Lung (tissue), 12 donors: ENCODE measurements around the gene ROBO1. TPM values are rescaled to one million over a fixed set of nuclear protein-coding genes. Genes with fewer than 3 reads are reported as not detected.

Source experiments
- ATAC-seq: fragments of 200-7000 bp; cut with Tn5 transposase; one replicate; pipeline ENCODE4 v1.9.1; 2020; ENCODE audit warnings: moderate number of reproducible peaks; ENCODE audit not compliant: insufficient read depth, low FRiP score
- DNase-seq, 3 donors: peaks; one replicate each; pipeline ENCODE4 v3.0.0-alpha.2; 2013 to 2017
- H3K27ac ChIP-seq, 2 donors: one replicate each; pipeline ENCODE4 v1.5.1; 2013; ENCODE audit warnings: mild to moderate bottlenecking in 2 of 2, moderate library complexity in 2 of 2, control low read depth in 1 of 2, inconsistent platforms in 1 of 2, low read depth in 1 of 2, low read length in 1 of 2
- H3K27me3 ChIP-seq, 3 donors: one replicate each; pipeline ENCODE4 v1.5.1; 2013; ENCODE audit warnings: low read length in 2 of 3; ENCODE audit not compliant: control insufficient read depth in 3 of 3, insufficient read depth in 3 of 3
- H3K36me3 ChIP-seq, 4 donors: one replicate each; pipeline ENCODE4 v1.5.1; 2013; ENCODE audit warnings: low read length in 4 of 4, mild to moderate bottlenecking in 1 of 4, moderate library complexity in 1 of 4; ENCODE audit not compliant: control insufficient read depth in 4 of 4, insufficient read depth in 4 of 4
- H3K4me1 ChIP-seq, 5 donors: one replicate each; pipeline ENCODE4 v1.5.1; 2013; ENCODE audit warnings: low read length in 5 of 5, mild to moderate bottlenecking in 2 of 5, moderate library complexity in 1 of 5; ENCODE audit not compliant: control insufficient read depth in 5 of 5, insufficient read depth in 5 of 5
- H3K4me3 ChIP-seq: one replicate; pipeline ENCODE4 v1.5.1; 2013; ENCODE audit warnings: mild to moderate bottlenecking, control low read depth, moderate library complexity
- H3K9ac ChIP-seq, 2 donors: one replicate each; pipeline ENCODE4 v1.5.1; 2013; ENCODE audit warnings: low read length in 2 of 2, control low read depth in 1 of 2; ENCODE audit not compliant: insufficient read depth in 1 of 2
- H3K9me3 ChIP-seq, 4 donors: one replicate each; pipeline ENCODE4 v1.5.1; 2013; ENCODE audit warnings: low read length in 3 of 4, mild to moderate bottlenecking in 1 of 4, moderate library complexity in 1 of 4; ENCODE audit not compliant: control insufficient read depth in 4 of 4, insufficient read depth in 3 of 4
- WGBS, 2 donors: extraction: QIAGEN DNeasy Blood & Tissue Kit; methylation state at CpG; one replicate each; pipeline ENCODE4 v1.1.7; 2013; 5-methylcytosine and 5-hydroxymethylcytosine counted together
- polyA plus RNA-seq, 2 donors: library from polyadenylated mRNA; stranded (reverse); fragments of 200-250 nt; gene quantifications; one replicate each; pipeline ENCODE4 v1.2.1, GENCODE V29; 2013
- total RNA-seq, 2 donors: library from RNA; depleted of rRNA in 1 of 2; stranded (reverse); fragments of >200 nt in 1 of 2; gene quantifications; one replicate each; pipeline ENCODE4 v1.2.1, GENCODE V29; 2014 to 2021
- TF ChIP-seq, protein P1 (sequence below): IDR thresholded peaks from 2 replicates; pipeline ENCODE4 v1.5.1; 2012; ENCODE audit warnings: mild to moderate bottlenecking; ENCODE audit errors: control extremely low read depth, extremely low read depth
- donor health status: control.
- donor health status: control.
- donor health status: Bipolar disorder and iron deficiency.
- donor health status: healthy.
- donor health status: DM: yes; HTN: yes; CAD: no.

Gene ROBO1
- total and polyA plus RNA-seq, 4 donors: 2.6 to 72.6 (median 15.7) TPM

GRCh38 chr3:78645628-78646310 lies 1122.0 kb downstream of the ROBO1 start:
- 50 to 52% methylated on average over 4 of the region's 4 CpGs for WGBS, 2 donors
- no peak overlapping the region for H3K4me3 ChIP-seq
- no peaks in the 10 kb centered on the region for H3K4me1 ChIP-seq
- TF ChIP-seq, protein P1, sequence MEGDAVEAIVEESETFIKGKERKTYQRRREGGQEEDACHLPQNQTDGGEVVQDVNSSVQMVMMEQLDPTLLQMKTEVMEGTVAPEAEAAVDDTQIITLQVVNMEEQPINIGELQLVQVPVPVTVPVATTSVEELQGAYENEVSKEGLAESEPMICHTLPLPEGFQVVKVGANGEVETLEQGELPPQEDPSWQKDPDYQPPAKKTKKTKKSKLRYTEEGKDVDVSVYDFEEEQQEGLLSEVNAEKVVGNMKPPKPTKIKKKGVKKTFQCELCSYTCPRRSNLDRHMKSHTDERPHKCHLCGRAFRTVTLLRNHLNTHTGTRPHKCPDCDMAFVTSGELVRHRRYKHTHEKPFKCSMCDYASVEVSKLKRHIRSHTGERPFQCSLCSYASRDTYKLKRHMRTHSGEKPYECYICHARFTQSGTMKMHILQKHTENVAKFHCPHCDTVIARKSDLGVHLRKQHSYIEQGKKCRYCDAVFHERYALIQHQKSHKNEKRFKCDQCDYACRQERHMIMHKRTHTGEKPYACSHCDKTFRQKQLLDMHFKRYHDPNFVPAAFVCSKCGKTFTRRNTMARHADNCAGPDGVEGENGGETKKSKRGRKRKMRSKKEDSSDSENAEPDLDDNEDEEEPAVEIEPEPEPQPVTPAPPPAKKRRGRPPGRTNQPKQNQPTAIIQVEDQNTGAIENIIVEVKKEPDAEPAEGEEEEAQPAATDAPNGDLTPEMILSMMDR: peak; percentile 66
- DNase-seq: peak in 2 of 3 donors; percentile 88 to 93
- no peaks in the 10 kb centered on the region for H3K9me3 ChIP-seq
- no peaks in the 10 kb centered on the region for H3K27me3 ChIP-seq
- no peak overlapping the region for H3K27ac ChIP-seq
- H3K36me3 ChIP-seq: peaks cover 0 to 11% (median 5%) of the 10 kb centered on the region in 4 donors
- H3K9ac ChIP-seq: no peak overlapping the region
- peak; percentile 87 for ATAC-seq

DNA sequence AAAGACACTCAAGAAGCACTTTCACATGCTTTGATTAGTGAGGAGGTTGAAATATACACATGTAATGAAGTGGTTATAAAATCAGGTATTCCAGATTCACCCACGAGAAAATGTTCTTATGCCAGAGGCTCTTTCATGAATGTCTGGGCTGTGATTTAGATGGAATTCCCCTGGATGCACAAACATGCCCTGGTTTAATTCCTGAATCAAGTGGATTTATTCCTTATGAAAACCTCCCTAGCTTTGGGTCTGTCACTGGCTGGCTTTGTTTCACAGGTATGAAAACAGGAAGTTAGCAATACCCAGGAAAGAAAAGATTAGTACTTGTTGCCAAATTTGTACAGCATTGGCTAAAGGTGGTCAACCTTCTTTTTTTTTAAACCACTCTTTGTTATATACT lies 1123.0 kb downstream of the ROBO1 start:
- Histone ChIP-seq H3K4me3 (no peak overlapping the region), H3K9me3 (no peaks in the 10 kb centered on the region), H3K27ac (no peak overlapping the region), H3K9ac (no peak overlapping the region), H3K4me1 (no peaks in the 10 kb centered on the region), H3K27me3 (no peaks in the 10 kb centered on the region), H3K36me3 (peaks cover 0 to 11% (median 4%) of the 10 kb centered on the region in 4 donors)
- DNase-seq (no peak), ATAC-seq (no peak)
- 39 to 47% methylated on average over 1 of the region's 1 CpG for WGBS, 2 donors
- TF ChIP-seq, protein P1: no peak

GRCh38 chr3:78642226-78643035 lies 1125.4 kb downstream of the ROBO1 start:
- TF ChIP-seq, protein P1: no peak
- 51 to 56% methylated on average over 3 of the region's 3 CpGs for WGBS, 2 donors
- Histone ChIP-seq H3K9me3 (no peaks in the 10 kb centered on the region), H3K4me1 (no peaks in the 10 kb centered on the region), H3K9ac (no peak overlapping the region), H3K4me3 (no peak overlapping the region), H3K27me3 (no peaks in the 10 kb centered on the region), H3K36me3 (peaks cover 0 to 23% (median 6%) of the 10 kb centered on the region in 4 donors), H3K27ac (no peak overlapping the region)
- no peak for ATAC-seq
- no peak for DNase-seq
